Measurements from ENCODE around the gene MMRN1. TPM values are rescaled to one million over a fixed set of nuclear protein-coding genes. Genes with fewer than 3 reads are reported as not detected.

The MMRN1 gene
- total and polyA plus RNA-seq, 2 of the 8 experiments (the other 6 are each of a cell fraction or from before 2014, with no cell fraction given), result not detected

- no peak overlapping the region for H3K23ac ChIP-seq (ENCODE audit: insufficient read length)
- no peaks in the 10 kb centered on the region for H3K4me1 ChIP-seq (replicated peaks in 1 of 4; ENCODE audit: control insufficient read depth in 3 of 4, insufficient read depth in 4 of 4, low read length in 3 of 4)
- no peak overlapping the region for H3K14ac ChIP-seq (ENCODE audit: insufficient read length)
- H2BK5ac ChIP-seq (ENCODE audit: low read depth, low read length), result no peak overlapping the region
- no peak overlapping the region for H2AFZ ChIP-seq (ENCODE audit: low read length)
- POLR2A ChIA-PET (ENCODE audit: partially characterized antibody), result no interaction called here
- no peak for TF ChIP-seq KDM4A (IDR thresholded peaks at IDR 0.05; ENCODE audit: low read depth, low read length, severe bottlenecking)
- TF ChIP-seq CEBPB (IDR thresholded peaks at IDR 0.05; ENCODE audit: low read depth, low read length), result no peak
- no peak for TF ChIP-seq CHD2 (IDR thresholded peaks at IDR 0.05; ENCODE audit: low read length)
- no peak for TF ChIP-seq TEAD4 (IDR thresholded peaks at IDR 0.05; ENCODE audit: low read depth, low read length)
- no peak for TF ChIP-seq HDAC2 (IDR thresholded peaks at IDR 0.05; ENCODE audit: borderline replicate concordance in 1 of 2, low read depth in 2 of 2, low read length in 2 of 2)
- no peak for TF ChIP-seq RXRA (IDR thresholded peaks at IDR 0.05; ENCODE audit: insufficient read depth, low read depth, low read length)
- TF ChIP-seq SP2 (IDR thresholded peaks at IDR 0.05; ENCODE audit: low read length), result no peak
- TF ChIP-seq BCL11A (IDR thresholded peaks at IDR 0.05; ENCODE audit: low read depth in 2 of 2, low read length in 2 of 2), result no peak
- peaks cover 2% of the 10 kb centered on the region; the same call in 1 of the 2 replicates for H3K23me2 ChIP-seq (ENCODE audit: low read depth, low read length)
- H3K79me2 ChIP-seq (ENCODE audit: control insufficient read depth in 1 of 2, insufficient read depth in 2 of 2, low read length in 2 of 2), result no peaks in the 10 kb centered on the region
- no peak overlapping the region for H2BK120ac ChIP-seq (replicated peaks; ENCODE audit: low read depth, low read length)
- H4K8ac ChIP-seq (ENCODE audit: extremely low read depth, insufficient read depth, low read length), result no peak overlapping the region
- H3K4ac ChIP-seq (replicated peaks; ENCODE audit: insufficient read length, low read depth, low read length), result no peak overlapping the region
- no peak overlapping the region for H2BK12ac ChIP-seq (ENCODE audit: low read depth, low read length)
- H4K5ac ChIP-seq (ENCODE audit: insufficient read length, low read depth, low read length), result no peak overlapping the region
- CTCF ChIA-PET (ENCODE audit: partially characterized antibody), result no interaction called here
- no peaks in the 10 kb centered on the region for H3K36me3 ChIP-seq (ENCODE audit: control insufficient read depth in 2 of 4, insufficient read depth in 4 of 4, low read length in 3 of 4)
- no peak overlapping the region for H3K4me2 ChIP-seq (ENCODE audit: insufficient read depth in 1 of 2, low read depth in 2 of 2, low read length in 2 of 2)
- no peak overlapping the region for H2AK5ac ChIP-seq (ENCODE audit: low read depth, low read length)
- FAIRE-seq (no peak), DNase-seq (ENCODE audit: low read depth in 1 of 2, low spot score in 2 of 2) (no peak)
- no peak overlapping the region for H3K56ac ChIP-seq (replicated peaks; ENCODE audit: insufficient read length, low read depth, low read length)
- H3K27ac ChIP-seq (ENCODE audit: low read depth, low read length), result no peak overlapping the region
- H2BK15ac ChIP-seq (ENCODE audit: low read length), result no peak overlapping the region
- no peak overlapping the region for H3K4me3 ChIP-seq (ENCODE audit: extremely low read depth in 1 of 4, insufficient read depth in 2 of 4, low read depth in 3 of 4, low read length in 4 of 4)
- no peaks in the 10 kb centered on the region for H3K9me3 ChIP-seq (ENCODE audit: insufficient read depth in 2 of 2, low read depth in 1 of 2, low read length in 1 of 2)
- no peak overlapping the region for H2BK20ac ChIP-seq (ENCODE audit: low read length)
- H3K27me3 ChIP-seq (replicated peaks in 1 of 4; ENCODE audit: control insufficient read depth in 3 of 4, extremely low read depth in 1 of 4, insufficient read depth in 3 of 4, low read length in 3 of 4), result peaks cover 0 to 2% (median 0%) of the 10 kb centered on the region in 4 experiments; a peak in 1 of 7 replicates
- no peaks in the 10 kb centered on the region for H3K79me1 ChIP-seq (ENCODE audit: low read depth, low read length)
- H3K18ac ChIP-seq (ENCODE audit: extremely low read depth, low read length), result no peak overlapping the region
- H3K9ac ChIP-seq (replicated peaks in 1 of 4; ENCODE audit: extremely low read depth in 1 of 4, low read depth in 3 of 4, low read length in 3 of 4), result no peak overlapping the region
- H4K20me1 ChIP-seq (replicated peaks in 1 of 2; ENCODE audit: control insufficient read depth in 1 of 2, insufficient read depth in 2 of 2, low read length in 2 of 2), result no peaks in the 10 kb centered on the region
- H4K91ac ChIP-seq (replicated peaks; ENCODE audit: insufficient read length, low read length), result no peak overlapping the region
Observed at GRCh38 chr4:89939994-89940393, 45.3 kb downstream of the MMRN1 start.
